Measurements from ENCODE around the gene KIAA1671. TPM values are rescaled to one million over a fixed set of nuclear protein-coding genes. Genes with fewer than 3 reads are reported as not detected.

KIAA1671 gene
- total and polyA plus RNA-seq, 2 of the 4 experiments (the other 2 are of a cell fraction) = 0.02 TPM; not detected in 1

- no peak for ATAC-seq (ENCODE audit: low read depth)
- H4K5ac ChIP-seq (ENCODE audit: low read depth, low read length) = no peak overlapping the region
- no peak overlapping the region for H3K23ac ChIP-seq (ENCODE audit: low read depth, low read length)
- WGBS, 2 experiments (ENCODE audit: extremely low coverage in 2 of 2, insufficient read length in 1 of 2) = 29% methylated on average over 1 of the region's 4 CpGs; no CpG with 5 or more reads in 1 of the 2 experiments
- no TSS peak for BruUV-seq (replicated peaks)
- TF ChIP-seq USF2 (IDR thresholded peaks at IDR 0.05; ENCODE audit: low read depth, low read length) (no peak), MAFK (IDR thresholded peaks at IDR 0.05; ENCODE audit: low read depth, low read length) (no peak), CTCF (conservative IDR thresholded peaks at IDR 0.05; ENCODE audit: low read depth, low read length) (no peak), RAD21 (IDR thresholded peaks at IDR 0.05; ENCODE audit: low read length) (no peak), ELK1 (IDR thresholded peaks at IDR 0.05; ENCODE audit: borderline replicate concordance, low read depth, low read length) (no peak), FOS (IDR thresholded peaks at IDR 0.05; ENCODE audit: low read depth, low read length) (no peak), BHLHE40 (IDR thresholded peaks at IDR 0.05; ENCODE audit: low read depth, low read length) (no peak), RCOR1 (IDR thresholded peaks at IDR 0.05; ENCODE audit: insufficient replicate concordance, low read length) (no peak), RFX5 (IDR thresholded peaks at IDR 0.05; ENCODE audit: low read depth, low read length) (no peak), POLR2A (IDR thresholded peaks at IDR 0.05; ENCODE audit: low read depth, low read length) (no peak), CHD1 (IDR thresholded peaks at IDR 0.05; ENCODE audit: low read depth, low read length) (no peak), SMC3 (IDR thresholded peaks at IDR 0.05; ENCODE audit: low read depth, low read length) (no peak), MAZ (IDR thresholded peaks at IDR 0.05; ENCODE audit: borderline replicate concordance, low read depth, low read length) (no peak), NFE2L2 (IDR thresholded peaks at IDR 0.05; ENCODE audit: low read depth, low read length) (no peak), MXI1 (IDR thresholded peaks at IDR 0.05; ENCODE audit: borderline replicate concordance, low read depth, low read length) (no peak), CEBPB (IDR thresholded peaks at IDR 0.05; ENCODE audit: low read depth, low read length) (no peak)
- DNase-seq = no peak
- H3K56ac ChIP-seq (ENCODE audit: extremely low read depth, insufficient read depth, low read length) = no peak overlapping the region
- ChIA-PET CTCF (interaction anchor here (0.6 kb wide), 1 partner anchor 43 kb away, joined by 4 read pairs; no protein-coding TSS in a partner anchor), POLR2A (ENCODE audit: unreplicated experiment) (no interaction called here)
- no peak overlapping the region for H2BK120ac ChIP-seq (ENCODE audit: low read depth, low read length)
- H3K79me1 ChIP-seq (ENCODE audit: low read depth in 1 of 2, low read length in 2 of 2) = no peaks in the 10 kb centered on the region
- H2AFZ ChIP-seq (replicated peaks; ENCODE audit: low read length, poor library complexity) = no peak overlapping the region
- no peak overlapping the region for H3K18ac ChIP-seq (ENCODE audit: low read depth, low read length)
- no peaks in the 10 kb centered on the region for H3K27me3 ChIP-seq (ENCODE audit: control insufficient read depth, insufficient read depth, low read length)
- intact Hi-C loops (cut with micrococcal nuclease) = no loop called here
- H4K91ac ChIP-seq (ENCODE audit: insufficient read depth, low read depth, low read length) = no peak overlapping the region
- dilution Hi-C loops (cut with HindIII; ENCODE audit: low sequenced_read_pairs, unreplicated experiment) = no loop called here
- H2AK9ac ChIP-seq (replicated peaks; ENCODE audit: low read depth, low read length, poor library complexity) = no peak overlapping the region
- no peak overlapping the region for H4K8ac ChIP-seq (ENCODE audit: low read depth in 2 of 2, low read length in 2 of 2)
- H3K4me2 ChIP-seq (ENCODE audit: low read depth, low read length) = no peak overlapping the region
- no peak overlapping the region for H3K4ac ChIP-seq (ENCODE audit: low read depth, low read length)
- in situ Hi-C loops (cut with MboI; ENCODE audit: low sequenced_read_pairs) = no loop called here
- H2BK15ac ChIP-seq (ENCODE audit: low read depth, low read length) = no peak overlapping the region
- no peaks in the 10 kb centered on the region for H3K9me3 ChIP-seq (ENCODE audit: control insufficient read depth, insufficient read depth, low read length)
- H3K9me1 ChIP-seq (ENCODE audit: insufficient read depth, low read length) = no peaks in the 10 kb centered on the region
- H3K4me3 ChIP-seq (ENCODE audit: insufficient read depth, low read depth, low read length) = no peak overlapping the region
- no peak overlapping the region for H3K27ac ChIP-seq (ENCODE audit: insufficient read depth, low read length)
- no peak overlapping the region for H3K9ac ChIP-seq (ENCODE audit: low read depth, low read length)
- H3K36me3 ChIP-seq (ENCODE audit: control insufficient read depth, insufficient read depth, low read length) = no peaks in the 10 kb centered on the region
- H2BK20ac ChIP-seq (ENCODE audit: low read depth, low read length) = no peak overlapping the region
- H3K14ac ChIP-seq (replicated peaks; ENCODE audit: low read depth, low read length) = no peak overlapping the region
- H2AK5ac ChIP-seq (ENCODE audit: low read depth, low read length) = no peak overlapping the region
- no peak overlapping the region for H2BK5ac ChIP-seq (ENCODE audit: low read depth, low read length, poor library complexity, severe bottlenecking)
- H3K4me1 ChIP-seq (ENCODE audit: control insufficient read depth, insufficient read depth, low read length) = no peaks in the 10 kb centered on the region
- no peaks in the 10 kb centered on the region for H4K20me1 ChIP-seq (ENCODE audit: insufficient read depth, low read length)
These were observed 147.9 kb downstream of the KIAA1671 start for GRCh38 chr22:25100402-25100801.
